KMS-11 (cell line): Measurements from ENCODE around the gene RNF215.

Source experiments
- H2AFZ ChIP-seq: fragments of 200-600 bp; sonication (generic); 2 replicates; pipeline ENCODE4 v1.6.1; 2016; ENCODE audit warnings: antibody characterized with exemption, mixed run types, low read depth
- H3K27ac ChIP-seq: fragments of 200-600 bp; sonication (generic); 2 replicates; pipeline ENCODE4 v1.6.1; 2016; ENCODE audit warnings: mild to moderate bottlenecking, mixed run types
- H3K27me3 ChIP-seq: fragments of 200-600 bp; sonication (generic); 2 replicates; pipeline ENCODE4 v1.6.1; 2017; ENCODE audit warnings: mild to moderate bottlenecking, low read depth, mixed run types, moderate library complexity; ENCODE audit not compliant: insufficient read depth
- H3K36me3 ChIP-seq: fragments of 200-600 bp; sonication (generic); 2 replicates; pipeline ENCODE4 v1.6.1; 2017; ENCODE audit warnings: mild to moderate bottlenecking, mixed run types; ENCODE audit not compliant: insufficient read depth
- H3K4me1 ChIP-seq: fragments of 200-600 bp; sonication (generic); 2 replicates; pipeline ENCODE4 v1.6.1; 2016; ENCODE audit warnings: mild to moderate bottlenecking, low read depth, mixed run types; ENCODE audit not compliant: poor library complexity, severe bottlenecking
- H3K4me2 ChIP-seq: fragments of 200-600 bp; sonication (generic); 2 replicates; pipeline ENCODE4 v1.7.0; 2016; ENCODE audit warnings: mild to moderate bottlenecking, mixed run types
- H3K4me3 ChIP-seq: fragments of 200-600 bp; sonication (generic); IDR thresholded peaks from 2 replicates; pipeline ENCODE4 v1.6.1; 2017; ENCODE audit warnings: low read depth, low read length, mixed read lengths; ENCODE audit not compliant: insufficient read depth
- H3K79me2 ChIP-seq: fragments of 200-600 bp; sonication (generic); 2 replicates; pipeline ENCODE4 v1.6.1; 2016; ENCODE audit warnings: low read depth, mixed run types; ENCODE audit not compliant: insufficient read depth
- H3K9ac ChIP-seq: fragments of 200-600 bp; sonication (generic); 2 replicates; pipeline ENCODE4 v1.6.1; 2016; ENCODE audit warnings: mild to moderate bottlenecking, mixed run types
- H4K20me1 ChIP-seq: fragments of 200-600 bp; sonication (generic); 2 replicates; pipeline ENCODE4 v1.6.1; 2016; ENCODE audit warnings: mild to moderate bottlenecking, mixed run types; ENCODE audit not compliant: insufficient read depth
- CTCF ChIP-seq: fragments of 200-600 bp; sonication (generic); conservative IDR thresholded peaks from 2 replicates; pipeline ENCODE4 v1.6.1; 2017; ENCODE audit warnings: low read depth, mild to moderate bottlenecking, antibody characterized with exemption, low read length, moderate library complexity, mixed read lengths

The RNF215 gene

DNA sequence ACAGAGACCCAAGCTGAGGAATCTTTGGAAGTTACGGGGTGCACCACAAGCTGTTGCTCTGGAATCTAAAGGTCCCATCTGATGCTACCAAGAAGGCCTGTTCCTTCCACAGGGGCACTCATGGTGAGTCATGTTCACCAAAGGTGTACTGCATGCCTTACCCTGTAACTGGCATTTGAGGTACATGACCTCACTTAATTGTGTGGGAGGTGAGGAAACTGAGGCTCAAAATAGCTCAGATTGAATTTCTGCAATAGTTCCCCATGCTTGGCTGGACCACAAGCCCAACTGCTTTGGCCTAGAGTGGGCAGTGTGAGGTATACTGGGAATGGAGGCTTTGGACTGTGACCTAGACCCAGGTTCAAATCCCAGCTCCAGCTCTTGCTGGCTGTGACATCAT is 46.6 kb upstream of the RNF215 start:
- Histone ChIP-seq H3K9ac (no peak overlapping the region), H3K4me3 (no peak overlapping the region), H3K79me2 (no peaks in the 10 kb centered on the region), H2AFZ (no peak overlapping the region), H3K4me1 (peaks cover 9% of the 10 kb centered on the region), H3K27me3 (peaks cover 16% of the 10 kb centered on the region; the same call in 1 of the 2 replicates), H3K36me3 (no peaks in the 10 kb centered on the region), H3K27ac (no peak overlapping the region), H4K20me1 (no peaks in the 10 kb centered on the region), H3K4me2 (no peak overlapping the region)
- TF ChIP-seq CTCF = no peak

DNA sequence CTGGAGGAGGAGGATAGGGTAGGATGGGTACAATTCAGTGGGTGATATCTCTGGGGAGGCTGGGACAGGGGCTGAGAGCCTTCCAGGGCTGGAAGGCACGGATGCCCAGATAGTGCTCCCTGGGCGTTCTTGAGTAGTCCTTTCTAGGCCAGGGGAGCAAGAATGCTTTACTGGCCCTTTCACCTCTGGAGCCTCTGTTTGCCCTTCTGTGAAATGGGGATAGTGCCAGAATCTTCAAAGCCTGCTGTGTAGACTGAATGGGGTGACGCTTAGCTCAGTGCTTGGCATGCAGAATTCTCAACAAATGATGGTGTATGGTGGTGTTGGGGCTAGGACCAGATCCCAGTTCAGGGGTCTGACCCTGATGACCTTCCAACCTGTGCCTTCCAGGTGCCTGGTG is 46.0 kb upstream of the RNF215 start:
- Histone ChIP-seq H3K4me1 (peaks cover 9% of the 10 kb centered on the region), H3K4me3 (no peak overlapping the region), H3K27ac (no peak overlapping the region), H3K36me3 (no peaks in the 10 kb centered on the region), H3K79me2 (no peaks in the 10 kb centered on the region), H3K9ac (no peak overlapping the region), H3K27me3 (peaks cover 10% of the 10 kb centered on the region; the same call in 1 of the 2 replicates), H4K20me1 (no peaks in the 10 kb centered on the region), H2AFZ (no peak overlapping the region), H3K4me2 (no peak overlapping the region)
- TF ChIP-seq CTCF = no peak

GRCh38 chr22:30432520-30432919 is 45.3 kb upstream of the RNF215 start:
- Histone ChIP-seq H4K20me1 (no peaks in the 10 kb centered on the region), H3K4me3 (no peak overlapping the region), H3K4me1 (peaks cover 9% of the 10 kb centered on the region), H2AFZ (no peak overlapping the region), H3K79me2 (no peaks in the 10 kb centered on the region), H3K4me2 (no peak overlapping the region), H3K9ac (no peak overlapping the region), H3K27ac (no peak overlapping the region), H3K36me3 (no peaks in the 10 kb centered on the region), H3K27me3 (0 out of 2 replicates have a peak, but pooled peaks cover 3% of the 10 kb centered on the region)
- TF ChIP-seq CTCF = no peak

GRCh38 chr22:30432096-30432495 is 44.9 kb upstream of the RNF215 start:
- Histone ChIP-seq H3K27ac (no peak overlapping the region), H4K20me1 (no peaks in the 10 kb centered on the region), H3K4me1 (peaks cover 9% of the 10 kb centered on the region), H3K9ac (no peak overlapping the region), H3K36me3 (no peaks in the 10 kb centered on the region), H3K4me2 (no peak overlapping the region), H2AFZ (no peak overlapping the region), H3K27me3 (0 out of 2 replicates have a peak, but pooled peaks cover 3% of the 10 kb centered on the region), H3K79me2 (no peaks in the 10 kb centered on the region), H3K4me3 (no peak overlapping the region)
- TF ChIP-seq CTCF = no peak

- H3K27ac ChIP-seq = no peak overlapping the region
- peaks cover 14% of the 10 kb centered on the region for H3K4me1 ChIP-seq
- no peak overlapping the region for H3K9ac ChIP-seq
- H3K4me2 ChIP-seq = no peak overlapping the region
- H3K4me3 ChIP-seq = no peak overlapping the region
- H4K20me1 ChIP-seq = no peaks in the 10 kb centered on the region
- no peaks in the 10 kb centered on the region for H3K27me3 ChIP-seq
- no peaks in the 10 kb centered on the region for H3K79me2 ChIP-seq
- TF ChIP-seq CTCF = no peak
- no peaks in the 10 kb centered on the region for H3K36me3 ChIP-seq
- H2AFZ ChIP-seq = no peak overlapping the region
Observed at GRCh38 chr22:30430933-30431332, 43.7 kb upstream of the RNF215 start.
